ENCODE data around the gene CDON. TPM values are rescaled to one million over a fixed set of nuclear protein-coding genes. Genes with fewer than 3 reads are reported as not detected.

The CDON gene
- total and polyA plus RNA-seq, 2 donors from 2014 or later, result 0.45 to 4.0 TPM

DNA sequence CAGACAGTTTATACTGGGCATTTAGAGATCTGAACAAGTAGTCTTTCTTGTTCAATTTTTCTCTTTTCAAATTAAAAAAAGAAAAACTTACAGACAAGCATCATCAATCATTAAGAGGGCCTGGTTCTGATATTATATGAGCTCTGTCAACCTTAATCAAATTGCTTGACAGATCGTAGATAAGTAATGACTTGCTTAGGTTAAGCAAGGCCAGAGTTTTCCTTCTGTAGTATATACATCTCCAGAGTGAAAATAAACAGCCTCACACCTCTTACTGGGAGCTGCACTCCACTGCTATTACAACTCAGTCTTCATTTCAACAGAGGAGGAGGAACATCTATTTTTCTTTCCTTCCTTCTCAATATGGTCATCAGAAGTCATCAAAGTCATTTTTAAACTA lies 13.5 kb downstream of the CDON start:
- Histone ChIP-seq H3K36me3 (ENCODE audit: control insufficient read depth in 2 of 3, insufficient read depth in 3 of 3, low read length in 3 of 3) (no peaks in the 10 kb centered on the region), H3K9ac (ENCODE audit: low read length in 3 of 3) (no peak overlapping the region), H3K4me3 (ENCODE audit: low read length in 3 of 3) (no peak overlapping the region), H3K27ac (ENCODE audit: low read depth in 2 of 2, low read length in 2 of 2) (no peak overlapping the region), H3K27me3 (ENCODE audit: control insufficient read depth, insufficient read depth, low read length) (no peaks in the 10 kb centered on the region), H3K4me1 (ENCODE audit: control insufficient read depth in 2 of 3, insufficient read depth in 2 of 3, low read depth in 1 of 3, low read length in 3 of 3) (no peaks in the 10 kb centered on the region), H3K9me3 (ENCODE audit: control insufficient read depth in 2 of 3, insufficient read depth in 1 of 3, low read length in 3 of 3) (no peaks in the 10 kb centered on the region)
- intact Hi-C loops (cut with DNase I), result no loop called here
- FAIRE-seq, result no peak
- no peak for DNase-seq
- no peak for TF ChIP-seq CTCF (IDR thresholded peaks at IDR 0.05; ENCODE audit: borderline replicate concordance, extremely low read depth, insufficient read depth)

- DNase-seq, result no peak
- intact Hi-C loops (cut with DNase I), result no loop called here
- no peak for FAIRE-seq
- H3K4me1 ChIP-seq (ENCODE audit: control insufficient read depth in 2 of 3, insufficient read depth in 2 of 3, low read depth in 1 of 3, low read length in 3 of 3), result no peaks in the 10 kb centered on the region
- no peaks in the 10 kb centered on the region for H3K36me3 ChIP-seq (ENCODE audit: control insufficient read depth in 2 of 3, insufficient read depth in 3 of 3, low read length in 3 of 3)
- no peak overlapping the region for H3K9ac ChIP-seq (ENCODE audit: low read length in 3 of 3)
- no peaks in the 10 kb centered on the region for H3K9me3 ChIP-seq (ENCODE audit: control insufficient read depth in 2 of 3, insufficient read depth in 1 of 3, low read length in 3 of 3)
- H3K27me3 ChIP-seq (ENCODE audit: control insufficient read depth, insufficient read depth, low read length), result no peaks in the 10 kb centered on the region
- H3K27ac ChIP-seq (ENCODE audit: low read depth in 2 of 2, low read length in 2 of 2), result no peak overlapping the region
- TF ChIP-seq CTCF (IDR thresholded peaks at IDR 0.05; ENCODE audit: borderline replicate concordance, extremely low read depth, insufficient read depth), result no peak
- H3K4me3 ChIP-seq (ENCODE audit: low read length in 3 of 3), result no peak overlapping the region
Measured at GRCh38 chr11:126048197-126048596, 14.5 kb downstream of the CDON start.

GRCh38 chr11:126046570-126047195 lies 16.0 kb downstream of the CDON start:
- H3K9me3 ChIP-seq (ENCODE audit: control insufficient read depth in 2 of 3, insufficient read depth in 1 of 3, low read length in 3 of 3), result no peaks in the 10 kb centered on the region
- no peaks in the 10 kb centered on the region for H3K36me3 ChIP-seq (ENCODE audit: control insufficient read depth in 2 of 3, insufficient read depth in 3 of 3, low read length in 3 of 3)
- no peak overlapping the region for H3K4me3 ChIP-seq (ENCODE audit: low read length in 3 of 3)
- no peak for FAIRE-seq
- no peaks in the 10 kb centered on the region for H3K4me1 ChIP-seq (ENCODE audit: control insufficient read depth in 2 of 3, insufficient read depth in 2 of 3, low read depth in 1 of 3, low read length in 3 of 3)
- no peak for DNase-seq
- no peak for TF ChIP-seq CTCF (IDR thresholded peaks at IDR 0.05; ENCODE audit: borderline replicate concordance, extremely low read depth, insufficient read depth)
- no peak overlapping the region for H3K27ac ChIP-seq (ENCODE audit: low read depth in 2 of 2, low read length in 2 of 2)
- no peaks in the 10 kb centered on the region for H3K27me3 ChIP-seq (ENCODE audit: control insufficient read depth, insufficient read depth, low read length)
- H3K9ac ChIP-seq (ENCODE audit: low read length in 3 of 3), result no peak overlapping the region
- intact Hi-C loops (cut with DNase I), result no loop called here
